Measurements from ENCODE around the gene SPRED2.

Gene SPRED2

GRCh38 chr2:65432227-65433190, at the start of gene SPRED2:
SPRED2 (minus strand) TSS chr2:65432599; CDS start chr2:65431987, 612 bp downstream.
- H3K27ac ChIP-seq = peak within 1 kb of the TSS; percentile 88
- TF ChIP-seq CTCF (conservative IDR thresholded peaks at IDR 0.05) = 0 out of 2 replicates have a peak, but pooled peaks have one; percentile 6

GRCh38 chr2:65481961-65482360, 49.6 kb upstream of the SPRED2 start:
- H3K27ac ChIP-seq = no peak overlapping the region
- no peak for TF ChIP-seq CTCF (conservative IDR thresholded peaks at IDR 0.05)

GRCh38 chr2:65479524-65479923, 47.1 kb upstream of the SPRED2 start:
- no peak overlapping the region for H3K27ac ChIP-seq
- TF ChIP-seq CTCF (conservative IDR thresholded peaks at IDR 0.05) = no peak

- no peak for TF ChIP-seq CTCF (conservative IDR thresholded peaks at IDR 0.05)
- H3K27ac ChIP-seq = no peak overlapping the region
Measured at GRCh38 chr2:65478498-65479135, 46.2 kb upstream of the SPRED2 start.

- H3K27ac ChIP-seq = peak overlapping the region; percentile 38
- TF ChIP-seq CTCF (conservative IDR thresholded peaks at IDR 0.05) = no peak
Measured at GRCh38 chr2:65477590-65477989, 45.2 kb upstream of the SPRED2 start.

GRCh38 chr2:65476778-65477177, 44.4 kb upstream of the SPRED2 start:
- TF ChIP-seq CTCF (conservative IDR thresholded peaks at IDR 0.05) = no peak

GRCh38 chr2:65475000-65475399, 42.6 kb upstream of the SPRED2 start:
- no peak for TF ChIP-seq CTCF (conservative IDR thresholded peaks at IDR 0.05)
- no peak overlapping the region for H3K27ac ChIP-seq

More at GRCh38 chr2:65476778-65477177, 44.4 kb upstream of the SPRED2 start:
- H3K27ac ChIP-seq = peak overlapping the region; percentile 38; the same call in 1 of the 2 replicates

Data from VCaP (cell line).